MCF 10A (cell line): ENCODE measurements around the gene CCDC195. TPM values are rescaled to one million over a fixed set of nuclear protein-coding genes. Genes with fewer than 3 reads are reported as not detected.

Source experiments
- BruUV-seq: library from RNA; stranded (reverse); fragments of 400-500 nt; replicated peaks from 2 replicates; lab custom pipeline; 2021; lab: Mats Ljungman, UMichigan
- CTCF ChIA-PET: fragments of 300-600 bp; sonication (Branson Sonifier 250); formaldehyde crosslinking; extraction: SDS; loops from one replicate; lab custom pipeline; 2021; ENCODE audit warnings: antibody characterized with exemption, inconsistent platforms; lab: Yijun Ruan, JAX
- POLR2A ChIA-PET: fragments of 300-600, 350-650 bp; sonication (Branson Sonifier 250); formaldehyde crosslinking; extraction: SDS; loops from one replicate; lab custom pipeline; 2020; ENCODE audit warnings: antibody characterized with exemption, inconsistent platforms; lab: Yijun Ruan, JAX
- DNase-seq: peaks from one replicate; pipeline ENCODE4 v3.0.0-alpha.2; 2018; ENCODE audit not compliant: unreplicated experiment
- H3K27ac Mint-ChIP-seq: one replicate; pipeline ENCODE4 v1.8.0; 2022; ENCODE audit warnings: mild to moderate bottlenecking, low read depth, mixed read lengths; ENCODE audit not compliant: unreplicated experiment
- H3K27me3 Mint-ChIP-seq: one replicate; pipeline ENCODE4 v1.8.0; 2022; ENCODE audit warnings: mixed read lengths; ENCODE audit not compliant: insufficient read depth, unreplicated experiment
- H3K36me3 Mint-ChIP-seq: one replicate; pipeline ENCODE4 v1.8.0; 2022; ENCODE audit warnings: mild to moderate bottlenecking, moderate library complexity, mixed read lengths; ENCODE audit not compliant: insufficient read depth, unreplicated experiment
- H3K4me1 Mint-ChIP-seq: one replicate; pipeline ENCODE4 v1.8.0; 2022; ENCODE audit warnings: mixed read lengths; ENCODE audit not compliant: insufficient read depth, unreplicated experiment
- H3K4me3 Mint-ChIP-seq: one replicate; pipeline ENCODE4 v1.8.0; 2022; ENCODE audit warnings: mild to moderate bottlenecking, moderate library complexity, mixed read lengths; ENCODE audit not compliant: unreplicated experiment
- H3K9me3 Mint-ChIP-seq: one replicate; pipeline ENCODE4 v1.8.0; 2022; ENCODE audit warnings: mixed read lengths; ENCODE audit not compliant: unreplicated experiment
- CTCF ChIP-seq: fragments of 200-600 bp; IDR thresholded peaks from one replicate; pipeline ENCODE4 v1.8.0; 2022; ENCODE audit warnings: antibody characterized with exemption, mild to moderate bottlenecking; ENCODE audit not compliant: unreplicated experiment
- intact Hi-C: fragments of 100-400 bp; cut with micrococcal nuclease; formaldehyde crosslinking; loops from 2 replicates; pipeline ENCODE4 v1.14.1; 2022
- total RNA-seq: library from RNA; stranded (reverse); gene quantifications from 2 replicates; pipeline ENCODE4 v1.2.3, GENCODE V29; 2022

CCDC195 gene
- total RNA-seq, 1 experiment from 2014 or later = not detected

GRCh38 chr2:224753743-224754540, 37.8 kb upstream of the CCDC195 start:
- ChIA-PET CTCF (interaction anchor here (0.6 to 1.9 kb wide), 7 partner anchors 21 to 385 kb away, joined by 3 to 5 read pairs (median 3); no protein-coding TSS in a partner anchor), POLR2A (interaction anchor here (0.6 to 1.8 kb wide), 7 partner anchors 11 to 796 kb away, joined by 3 to 8 read pairs (median 3); no protein-coding TSS in a partner anchor)
- H3K36me3 Mint-ChIP-seq = no peaks in the 10 kb centered on the region
- H3K27ac Mint-ChIP-seq = peak overlapping the region; percentile 81
- BruUV-seq = no TSS peak
- DNase-seq = peak; percentile 73
- TF ChIP-seq CTCF = no peak
- peaks cover 8% of the 10 kb centered on the region for H3K4me1 Mint-ChIP-seq
- H3K27me3 Mint-ChIP-seq = no peaks in the 10 kb centered on the region
- peaks cover 14% of the 10 kb centered on the region for H3K9me3 Mint-ChIP-seq
- intact Hi-C loops = no loop called here
- no peak overlapping the region for H3K4me3 Mint-ChIP-seq

DNA sequence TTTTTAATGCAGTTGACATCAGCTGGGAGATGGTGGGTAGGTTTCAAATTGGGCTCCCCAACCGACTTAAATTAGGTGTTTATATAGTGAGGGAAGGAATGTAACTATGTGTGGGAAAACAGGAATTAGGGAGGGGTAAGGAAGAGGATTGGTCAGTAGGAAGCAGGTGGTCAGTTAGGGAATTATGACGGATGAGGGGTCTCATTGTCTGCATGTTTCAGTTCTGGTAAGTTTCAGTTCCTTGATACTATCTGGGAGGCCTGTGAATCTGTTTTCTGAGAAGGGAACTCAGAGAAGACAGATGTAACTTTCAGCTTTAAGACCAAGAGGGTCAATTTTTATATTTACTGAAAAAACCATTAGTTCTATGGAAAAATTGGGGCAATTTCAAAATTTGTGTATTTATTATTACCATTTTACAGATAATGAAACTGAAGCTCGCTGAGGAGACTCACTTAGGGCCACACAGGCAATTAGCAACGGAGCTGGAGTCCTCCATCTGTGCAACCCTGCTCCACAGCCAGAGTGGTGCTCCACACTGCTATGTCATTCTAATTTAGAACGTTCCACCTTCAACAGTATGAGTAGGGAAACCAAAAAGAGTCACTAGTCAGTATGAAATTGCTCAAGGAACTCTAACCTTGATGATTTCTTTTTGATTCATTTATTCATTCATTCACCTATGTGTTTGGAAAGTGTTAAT, 36.0 kb upstream of the CCDC195 start:
- intact Hi-C loops = no loop called here
- Mint-ChIP-seq H3K4me1 (peaks cover 8% of the 10 kb centered on the region), H3K27ac (peak overlapping the region; percentile 53), H3K4me3 (no peak overlapping the region), H3K27me3 (no peaks in the 10 kb centered on the region), H3K36me3 (no peaks in the 10 kb centered on the region), H3K9me3 (peaks cover 7% of the 10 kb centered on the region)
- no peak for DNase-seq
- no TSS peak for BruUV-seq
- no peak for TF ChIP-seq CTCF
- POLR2A ChIA-PET = no interaction called here
- CTCF ChIA-PET = interaction anchor here (0.6 to 1.7 kb wide), 2 partner anchors 24 to 1052 kb away, joined by 3 to 5 read pairs; no protein-coding TSS in a partner anchor

GRCh38 chr2:224749136-224749535, 33.0 kb upstream of the CCDC195 start:
- H3K36me3 Mint-ChIP-seq = no peaks in the 10 kb centered on the region
- no peak overlapping the region for H3K27ac Mint-ChIP-seq
- BruUV-seq = no TSS peak
- DNase-seq = peak; percentile 17
- no peak overlapping the region for H3K4me3 Mint-ChIP-seq
- POLR2A ChIA-PET = no interaction called here
- no peak for TF ChIP-seq CTCF
- CTCF ChIA-PET = no interaction called here
- no peaks in the 10 kb centered on the region for H3K9me3 Mint-ChIP-seq
- intact Hi-C loops = loop anchor here (1.0 to 2.0 kb wide), 2 partner anchors 30 to 253 kb away; no protein-coding TSS in a partner anchor
- H3K27me3 Mint-ChIP-seq = no peaks in the 10 kb centered on the region
- H3K4me1 Mint-ChIP-seq = peaks cover 2% of the 10 kb centered on the region

DNA sequence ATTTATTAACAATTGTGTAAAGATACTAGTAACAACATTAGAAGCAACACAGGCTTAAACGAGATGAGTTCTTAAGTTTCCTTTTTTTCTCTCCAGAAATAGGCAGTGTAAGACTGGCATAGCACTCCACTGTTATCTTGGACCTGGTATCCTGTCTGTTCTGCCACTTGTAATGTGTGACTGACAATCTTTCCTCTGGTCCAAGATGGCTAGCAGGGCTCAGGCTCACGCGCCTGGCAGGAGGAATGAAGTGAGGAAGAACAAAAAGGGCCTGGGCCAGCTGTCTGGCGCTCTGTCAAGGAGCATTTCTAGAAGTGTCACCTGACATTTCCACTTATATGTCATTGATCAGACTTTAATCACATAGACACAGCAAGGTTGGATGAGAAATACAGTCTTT, 31.6 kb upstream of the CCDC195 start:
- no TSS peak for BruUV-seq
- CTCF ChIA-PET = interaction anchor here (0.7 to 1.0 kb wide), 2 partner anchors 64 to 1319 kb away, joined by 3 read pairs; no protein-coding TSS in a partner anchor
- TF ChIP-seq CTCF = no peak
- Mint-ChIP-seq H3K4me3 (no peak overlapping the region), H3K36me3 (no peaks in the 10 kb centered on the region), H3K4me1 (peaks cover 1% of the 10 kb centered on the region), H3K9me3 (no peaks in the 10 kb centered on the region), H3K27ac (no peak overlapping the region), H3K27me3 (no peaks in the 10 kb centered on the region)
- no peak for DNase-seq
- intact Hi-C loops = loop anchor here (2.0 kb wide), 1 partner anchor 31 kb away; no protein-coding TSS in a partner anchor
- POLR2A ChIA-PET = no interaction called here
